ENCODE results near the gene KATNA1. TPM values are rescaled to one million over a fixed set of nuclear protein-coding genes. Genes with fewer than 3 reads are reported as not detected.
A peak's percentile ranks its signal among the peaks of the same experiment; 100 is the strongest.

The KATNA1 gene
- total RNA-seq, 1 donor from 2014 or later: 19.2 TPM

GRCh38 chr6:149545258-149545753 is 103.2 kb downstream of the KATNA1 start:
- H3K4me1 Mint-ChIP-seq: peaks cover 37% of the 10 kb centered on the region

More at GRCh38 chr6:149545258-149545753, 103.2 kb downstream of the KATNA1 start:
- no peak for TF ChIP-seq CTCF (IDR thresholded peaks at IDR 0.05)
- ChIA-PET POLR2A (interaction anchor here (0.7 to 4.6 kb wide), 15 partner anchors 9 to 228 kb away, joined by 3 to 27 read pairs (median 4); partner anchors contain the start of genes GINM1, LATS1, PCMT1 and TAB2), CTCF (interaction anchor here (0.7 to 1.7 kb wide), 3 partner anchors 11 to 33 kb away, joined by 3 to 10 read pairs (median 3); no protein-coding TSS in a partner anchor)
- Mint-ChIP-seq H3K9me3 (no peaks in the 10 kb centered on the region), H3K27me3 (no peaks in the 10 kb centered on the region), H3K4me3 (peak overlapping the region; percentile 95), H3K27ac (peak overlapping the region; percentile 96), H3K36me3 (ENCODE audit: low read depth) (peaks cover 23% of the 10 kb centered on the region)
- peak; percentile 47 for ATAC-seq (ENCODE audit: low read depth)
- intact Hi-C loops (cut with micrococcal nuclease): loop anchor here (5.0 to 10.0 kb wide), 5 partner anchors 172 to 791 kb away; partner anchors contain the start of genes LATS1 and TAB2
- peak; percentile 35 for DNase-seq

Other genes starting within 250 kb of the KATNA1 start
- gene SUMO4, start 248.5 kb downstream of the KATNA1 start, total RNA-seq: 6.7 and 7.9 TPM in 2 replicates
- 184 and 225 TPM in 2 replicates for gene ZC3H12D, start 163.7 kb downstream of the KATNA1 start, total RNA-seq
- gene PPIL4, start 102.7 kb downstream of the KATNA1 start, total RNA-seq: 20.9 and 24.0 TPM in 2 replicates
- gene GINM1, start 82.3 kb downstream of the KATNA1 start, total RNA-seq: 15.4 and 18.0 TPM in 2 replicates
- gene LATS1, start 69.4 kb upstream of the KATNA1 start, total RNA-seq: 34.6 and 42.0 TPM in 2 replicates
- gene NUP43, start 97.8 kb upstream of the KATNA1 start, total RNA-seq: 46.9 and 50.4 TPM in 2 replicates
- gene PCMT1, start 101.0 kb upstream of the KATNA1 start, total RNA-seq: 44.9 and 50.8 TPM in 2 replicates
- 0.29 TPM in 2 replicates for gene LRP11, start 215.6 kb upstream of the KATNA1 start, total RNA-seq
- not detected in 2 replicates for gene RAET1E, start 249.4 kb upstream of the KATNA1 start, total RNA-seq

Measured in activated B cell treated with CpG ODN at 0.5 μM for 24 hours (primary cell).